OCI-LY1 (cell line): ENCODE results near the gene VGLL4.
A peak's percentile ranks its signal among the peaks of the same experiment; 100 is the strongest.

Source experiments
- H2AFZ ChIP-seq: fragments of 200-600 bp; sonication (generic), shearing (Covaris generic); 2 replicates; pipeline ENCODE4 v1.6.0; 2014; ENCODE audit warnings: antibody characterized with exemption, mild to moderate bottlenecking, low read length
- H3F3A ChIP-seq: fragments of 200-600 bp; sonication (generic), shearing (Covaris generic); 2 replicates; pipeline ENCODE4 v1.6.0; 2014; ENCODE audit warnings: mild to moderate bottlenecking, antibody characterized with exemption, low read length, moderate library complexity; ENCODE audit not compliant: insufficient read depth
- H3K27ac ChIP-seq: fragments of 200-600 bp; sonication (generic); 2 replicates; pipeline ENCODE4 v1.5.1; 2014; ENCODE audit warnings: low read length, mixed run types, mild to moderate bottlenecking, low read depth; ENCODE audit not compliant: poor library complexity, severe bottlenecking
- H3K27me3 ChIP-seq: fragments of 200-600 bp; sonication (generic); 2 replicates; pipeline ENCODE4 v1.6.0; 2014; ENCODE audit warnings: antibody characterized with exemption, mild to moderate bottlenecking, low read length, moderate library complexity; ENCODE audit not compliant: insufficient read depth
- H3K36me3 ChIP-seq: fragments of 200-600 bp; sonication (generic); 2 replicates; pipeline ENCODE4 v1.6.1; 2014; ENCODE audit warnings: mild to moderate bottlenecking, antibody characterized with exemption, low read length, moderate library complexity, mixed read lengths; ENCODE audit not compliant: insufficient read depth
- H3K4me1 ChIP-seq: fragments of 200-600 bp; sonication (generic); 2 replicates; pipeline ENCODE4 v1.5.1; 2014; ENCODE audit warnings: mild to moderate bottlenecking, low read length, moderate library complexity; ENCODE audit not compliant: insufficient read depth, severe bottlenecking
- H3K4me2 ChIP-seq: fragments of 200-600 bp; sonication (generic), shearing (Covaris generic); 2 replicates; pipeline ENCODE4 v1.6.1; 2014; ENCODE audit warnings: low read length
- H3K4me3 ChIP-seq: fragments of 200-600 bp; sonication (generic); 2 replicates; pipeline ENCODE4 v1.5.1; 2014; ENCODE audit warnings: low read length, low read depth, mild to moderate bottlenecking, mixed read lengths; ENCODE audit not compliant: poor library complexity, severe bottlenecking
- H3K79me2 ChIP-seq: fragments of 200-600 bp; shearing (Covaris generic); 2 replicates; pipeline ENCODE4 v1.6.1; 2016; ENCODE audit warnings: mixed run types, low read length, mixed read lengths; ENCODE audit not compliant: insufficient read depth
- H3K9ac ChIP-seq: fragments of 200-600 bp; sonication (generic), shearing (Covaris generic); 2 replicates; pipeline ENCODE4 v1.6.1; 2014; ENCODE audit warnings: mild to moderate bottlenecking, low read length, mixed read lengths
- H3K9me2 ChIP-seq: fragments of 200-600 bp; sonication (generic), shearing (Covaris generic); 2 replicates; pipeline ENCODE4 v1.6.1; 2014; ENCODE audit warnings: low read depth, mild to moderate bottlenecking, low read length, mixed read lengths
- H3K9me3 ChIP-seq: fragments of 200-600 bp; shearing (Covaris generic); 2 replicates; pipeline ENCODE4 v1.6.1; 2014; ENCODE audit warnings: low read length, mixed read lengths
- H4K20me1 ChIP-seq: fragments of 200-600 bp; sonication (generic), shearing (Covaris generic); 2 replicates; pipeline ENCODE4 v1.6.0; 2016; ENCODE audit warnings: mild to moderate bottlenecking, low read length; ENCODE audit not compliant: insufficient read depth
- EZH2 ChIP-seq: fragments of 200-600 bp; sonication (generic), shearing (Covaris generic); IDR thresholded peaks from 2 replicates; pipeline ENCODE4 v1.8.0; 2017; ENCODE audit warnings: borderline replicate concordance, mixed run types, mild to moderate bottlenecking, antibody characterized with exemption, low read length, moderate library complexity, mixed read lengths
- TF ChIP-seq, protein P1 (sequence below): fragments of 200-600 bp; sonication (generic), shearing (Covaris generic); IDR thresholded peaks from 2 replicates; pipeline ENCODE4 v1.5.1; 2017; ENCODE audit warnings: mild to moderate bottlenecking, antibody characterized with exemption, low read length, moderate library complexity, mixed read lengths

Gene VGLL4

DNA sequence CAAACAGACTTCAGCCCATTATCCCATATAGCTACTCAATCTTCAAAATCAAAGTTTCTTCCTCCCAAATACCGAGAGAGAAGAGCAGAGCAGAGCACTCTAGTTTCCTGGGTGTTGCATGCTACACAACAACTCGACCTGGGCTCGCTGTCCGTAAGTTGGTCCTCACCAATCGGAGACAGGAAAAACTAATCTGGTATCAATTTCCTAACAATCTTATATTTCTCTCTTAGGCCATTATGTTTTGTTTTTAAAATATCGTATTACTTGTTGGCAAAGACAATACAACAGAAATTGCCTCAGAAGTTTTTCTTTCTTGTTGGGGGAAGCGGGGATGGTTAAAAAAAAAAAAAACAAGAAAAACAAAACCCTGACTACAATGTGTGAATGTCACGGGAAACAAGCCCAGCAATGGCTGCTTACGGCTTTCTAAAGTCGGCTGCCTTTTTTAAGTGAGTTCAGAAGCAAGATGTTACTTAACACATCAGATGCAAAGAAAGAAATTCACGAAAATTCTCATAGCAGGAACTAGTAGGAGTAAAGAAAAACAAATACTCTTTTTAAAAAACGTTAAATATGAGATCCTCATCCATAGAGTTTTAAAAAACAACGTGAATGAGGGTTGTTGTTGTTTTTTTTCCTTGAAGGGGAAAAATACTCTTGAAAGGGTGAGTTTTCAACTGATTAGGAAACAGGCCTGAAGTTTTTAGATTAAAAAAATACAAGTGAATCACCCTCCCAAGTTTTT is 1.9 kb downstream of the VGLL4 start:
- H3K4me3 ChIP-seq, result peak overlapping the region; percentile 86
- H3K9ac ChIP-seq, result peak overlapping the region; percentile 86
- H4K20me1 ChIP-seq, result 0 out of 2 replicates have a peak, but pooled peaks cover 9% of the 10 kb centered on the region
- H3F3A ChIP-seq, result no peaks in the 10 kb centered on the region
- no peaks in the 10 kb centered on the region for H3K9me3 ChIP-seq
- H2AFZ ChIP-seq, result no peak overlapping the region
- no peaks in the 10 kb centered on the region for H3K9me2 ChIP-seq
- TF ChIP-seq, protein P1, sequence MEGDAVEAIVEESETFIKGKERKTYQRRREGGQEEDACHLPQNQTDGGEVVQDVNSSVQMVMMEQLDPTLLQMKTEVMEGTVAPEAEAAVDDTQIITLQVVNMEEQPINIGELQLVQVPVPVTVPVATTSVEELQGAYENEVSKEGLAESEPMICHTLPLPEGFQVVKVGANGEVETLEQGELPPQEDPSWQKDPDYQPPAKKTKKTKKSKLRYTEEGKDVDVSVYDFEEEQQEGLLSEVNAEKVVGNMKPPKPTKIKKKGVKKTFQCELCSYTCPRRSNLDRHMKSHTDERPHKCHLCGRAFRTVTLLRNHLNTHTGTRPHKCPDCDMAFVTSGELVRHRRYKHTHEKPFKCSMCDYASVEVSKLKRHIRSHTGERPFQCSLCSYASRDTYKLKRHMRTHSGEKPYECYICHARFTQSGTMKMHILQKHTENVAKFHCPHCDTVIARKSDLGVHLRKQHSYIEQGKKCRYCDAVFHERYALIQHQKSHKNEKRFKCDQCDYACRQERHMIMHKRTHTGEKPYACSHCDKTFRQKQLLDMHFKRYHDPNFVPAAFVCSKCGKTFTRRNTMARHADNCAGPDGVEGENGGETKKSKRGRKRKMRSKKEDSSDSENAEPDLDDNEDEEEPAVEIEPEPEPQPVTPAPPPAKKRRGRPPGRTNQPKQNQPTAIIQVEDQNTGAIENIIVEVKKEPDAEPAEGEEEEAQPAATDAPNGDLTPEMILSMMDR, result no peak
- TF ChIP-seq EZH2, result no peak
- H3K36me3 ChIP-seq, result peaks cover 35% of the 10 kb centered on the region
- H3K4me2 ChIP-seq, result peak overlapping the region; percentile 70
- H3K79me2 ChIP-seq, result peaks cover 60% of the 10 kb centered on the region
- peak overlapping the region; percentile 85 for H3K27ac ChIP-seq
- H3K27me3 ChIP-seq, result no peaks in the 10 kb centered on the region
- peaks cover 60% of the 10 kb centered on the region for H3K4me1 ChIP-seq

DNA sequence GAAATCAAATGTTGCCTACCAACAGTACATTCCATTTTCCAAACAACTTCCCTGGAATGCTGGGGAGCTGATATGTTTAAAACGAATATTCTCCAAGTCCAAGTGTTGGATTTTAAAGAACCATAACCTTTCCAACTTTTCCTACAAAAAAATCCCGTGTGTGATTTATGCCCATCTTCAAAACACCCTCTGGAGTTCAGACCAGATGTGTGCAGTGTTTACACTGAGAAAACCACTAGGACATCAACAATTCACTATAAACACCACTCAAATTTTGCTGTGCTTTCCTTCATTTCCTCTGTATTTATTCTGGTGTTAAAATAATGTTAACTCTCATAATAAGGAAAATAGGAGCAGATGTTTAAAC is 2.4 kb downstream of the VGLL4 start:
- peak overlapping the region; percentile 86 for H3K4me3 ChIP-seq
- H3K27ac ChIP-seq, result peak overlapping the region; percentile 85
- H3K4me1 ChIP-seq, result peaks cover 66% of the 10 kb centered on the region
- no peaks in the 10 kb centered on the region for H3F3A ChIP-seq
- H2AFZ ChIP-seq, result no peak overlapping the region
- no peaks in the 10 kb centered on the region for H3K27me3 ChIP-seq
- peaks cover 66% of the 10 kb centered on the region for H3K79me2 ChIP-seq
- H3K36me3 ChIP-seq, result peaks cover 36% of the 10 kb centered on the region
- no peaks in the 10 kb centered on the region for H3K9me3 ChIP-seq
- H3K9ac ChIP-seq, result peak overlapping the region; percentile 86
- TF ChIP-seq, protein P1, result no peak
- no peak for TF ChIP-seq EZH2
- H4K20me1 ChIP-seq, result 0 out of 2 replicates have a peak, but pooled peaks cover 9% of the 10 kb centered on the region
- H3K4me2 ChIP-seq, result peak overlapping the region; percentile 70
- no peaks in the 10 kb centered on the region for H3K9me2 ChIP-seq

DNA sequence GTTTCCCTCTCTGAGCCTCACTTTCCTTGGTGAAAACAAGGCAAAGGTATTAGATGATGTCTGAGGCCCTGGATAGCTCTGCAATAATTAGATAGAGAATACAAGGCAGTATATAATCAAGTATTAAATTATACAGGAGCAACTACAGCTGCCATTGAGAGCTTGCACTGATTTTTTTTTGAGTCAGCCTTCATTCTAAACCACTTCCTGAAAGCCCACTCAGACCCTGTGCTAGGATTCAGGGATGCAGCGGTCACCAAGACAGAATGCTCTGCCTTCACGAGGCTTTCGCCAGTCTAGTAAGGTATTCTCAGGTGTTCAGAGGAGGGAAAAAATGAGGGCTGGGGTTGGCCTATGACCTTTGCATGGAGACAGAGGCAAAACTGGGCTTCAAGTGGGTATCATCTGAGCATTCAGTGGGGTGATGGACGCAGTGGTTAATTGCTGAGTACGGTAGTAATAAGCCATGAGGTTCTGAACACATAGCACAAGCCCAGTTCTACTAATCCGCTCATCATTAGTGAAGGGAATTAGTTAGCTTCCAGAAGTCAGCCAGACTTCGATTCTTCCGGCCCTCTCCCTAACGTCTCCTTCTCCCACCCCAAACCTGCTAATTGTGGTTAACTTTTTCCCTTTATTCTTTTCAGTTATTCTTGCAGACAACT is 3.6 kb downstream of the VGLL4 start:
- no peaks in the 10 kb centered on the region for H3K27me3 ChIP-seq
- H3K9me3 ChIP-seq, result no peaks in the 10 kb centered on the region
- H4K20me1 ChIP-seq, result 0 out of 2 replicates have a peak, but pooled peaks cover 9% of the 10 kb centered on the region
- H3K4me2 ChIP-seq, result peak overlapping the region; percentile 70
- H3F3A ChIP-seq, result no peaks in the 10 kb centered on the region
- peak overlapping the region; percentile 86 for H3K4me3 ChIP-seq
- peaks cover 77% of the 10 kb centered on the region for H3K79me2 ChIP-seq
- H2AFZ ChIP-seq, result no peak overlapping the region
- H3K27ac ChIP-seq, result peak overlapping the region; percentile 30
- no peak for TF ChIP-seq EZH2
- TF ChIP-seq, protein P1, result no peak
- H3K36me3 ChIP-seq, result peaks cover 39% of the 10 kb centered on the region
- peaks cover 77% of the 10 kb centered on the region for H3K4me1 ChIP-seq
- no peaks in the 10 kb centered on the region for H3K9me2 ChIP-seq
- H3K9ac ChIP-seq, result peak overlapping the region; percentile 54; the same call in 1 of the 2 replicates
